K562 (cell line): ENCODE results near the gene PHKG2. TPM values are rescaled to one million over a fixed set of nuclear protein-coding genes. Genes with fewer than 3 reads are reported as not detected.

Experiments used
- CC2D1A ChIP-seq: fragments of 450-650 bp; IDR thresholded peaks from 2 replicates; pipeline ENCODE4 v1.6.1; 2017; ENCODE audit warnings: mild to moderate bottlenecking
- DIDO1 ChIP-seq: fragments of 450-650 bp; IDR thresholded peaks from 2 replicates; pipeline ENCODE4 v1.6.1; 2016; ENCODE audit warnings: low read depth, missing biosample characterization, missing genetic modification characterization
- GATA2 ChIP-seq: sonication (generic); formaldehyde crosslinking; IDR thresholded peaks from 2 replicates; pipeline ENCODE4 v1.4.0; 2020; ENCODE audit warnings: mild to moderate bottlenecking, missing genetic modification reagents
- HDAC2 ChIP-seq: fragments of 450-650 bp; IDR thresholded peaks from 2 replicates; pipeline ENCODE4 v1.6.1; 2016; ENCODE audit warnings: mild to moderate bottlenecking
- HEY1 ChIP-seq: fragments of 250-450 bp; sonication (Bioruptor Pico); IDR thresholded peaks from 2 replicates; pipeline ENCODE4 v1.5.0; 2020; ENCODE audit warnings: mild to moderate bottlenecking, moderate library complexity, borderline replicate concordance
- JUND ChIP-seq, 2 experiments: IDR thresholded peaks; 2 replicates in 1 of 2; 3 replicates in 1 of 2; pipeline ENCODE4 v1.6.1; 2011; ENCODE audit warnings: borderline replicate concordance in 2 of 2, low read depth in 2 of 2, low read length in 2 of 2, improper control_type of control experiment in 1 of 2, missing biosample characterization in 1 of 2, missing genetic modification characterization in 1 of 2, missing genetic modification reagents in 1 of 2
- L3MBTL2 ChIP-seq: fragments of 450-650 bp; IDR thresholded peaks from 2 replicates; pipeline ENCODE4 v1.6.1; 2016; ENCODE audit warnings: mild to moderate bottlenecking, moderate library complexity
- MTA1 ChIP-seq: fragments of 450-650 bp; IDR thresholded peaks from 2 replicates; pipeline ENCODE4 v1.6.1; 2017; ENCODE audit warnings: borderline replicate concordance
- NFE2L1 ChIP-seq: fragments of 450-650 bp; IDR thresholded peaks from 2 replicates; pipeline ENCODE4 v1.6.1; 2016; ENCODE audit warnings: missing genetic modification characterization, low read depth, mild to moderate bottlenecking, missing compliant biosample characterization, moderate library complexity, borderline replicate concordance
- PHF8 ChIP-seq: fragments of 200-600 bp; sonication (generic); IDR thresholded peaks from 2 replicates; pipeline ENCODE4 v1.6.1; 2012; ENCODE audit warnings: mixed run types, mild to moderate bottlenecking, inconsistent platforms, low read length, moderate library complexity, borderline replicate concordance
- RB1 ChIP-seq: fragments of 450-650 bp; IDR thresholded peaks from 2 replicates; pipeline ENCODE4 v1.6.1; 2017; ENCODE audit warnings: low read depth, mild to moderate bottlenecking
- SIN3A ChIP-seq, 2 experiments: fragments of 150-350 bp in 1 of 2; IDR thresholded peaks; 2 replicates each; pipeline ENCODE4 v1.6.1; 2011 to 2016; ENCODE audit warnings: borderline replicate concordance in 2 of 2, low read depth in 2 of 2, low read length in 2 of 2, mild to moderate bottlenecking in 2 of 2, moderate library complexity in 2 of 2; ENCODE audit not compliant: control insufficient read depth in 1 of 2
- SMARCE1 ChIP-seq: fragments of 450-650 bp; IDR thresholded peaks from 2 replicates; pipeline ENCODE4 v1.7.1; 2016; ENCODE audit warnings: mild to moderate bottlenecking
- SP1 ChIP-seq: sonication (generic); formaldehyde crosslinking; IDR thresholded peaks from 2 replicates; pipeline ENCODE4 v1.8.1; 2022; ENCODE audit warnings: mild to moderate bottlenecking, missing genetic modification reagents
- SUPT5H ChIP-seq: fragments of 450-650 bp; IDR thresholded peaks from 2 replicates; pipeline ENCODE4 v1.6.1; 2016
- TAL1 ChIP-seq: fragments of 450-650 bp; IDR thresholded peaks from 2 replicates; pipeline ENCODE4 v1.6.1; 2016; ENCODE audit warnings: mild to moderate bottlenecking
- UBTF ChIP-seq, 2 experiments: IDR thresholded peaks; 2 replicates each; pipeline ENCODE4 v1.6.1; 2012; ENCODE audit warnings: improper control_type of control experiment in 2 of 2, low read depth in 2 of 2, low read length in 2 of 2, borderline replicate concordance in 1 of 2
- ZFX ChIP-seq: sonication (generic); formaldehyde crosslinking; IDR thresholded peaks from 2 replicates; pipeline ENCODE4 v1.8.0; 2022; ENCODE audit warnings: mild to moderate bottlenecking, missing genetic modification reagents, moderate library complexity
- ZNF583 ChIP-seq: fragments of 250-450 bp; sonication (Bioruptor Pico); IDR thresholded peaks from 2 replicates; pipeline ENCODE4 v1.4.0; 2020
- polyA plus RNA-seq, 8 experiments: library from polyadenylated mRNA; depleted of rRNA in 4 of 8; stranded (reverse) in 5 of 8; unstranded in 3 of 8; fragments of >200 nt; fragmentation: Nextera tagmentation in 2 of 8; fragmentation: Illumina TruSeq in 1 of 8; extraction: Ambion mirVana in 2 of 8; extraction: Trizol in 1 of 8; gene quantifications; 2 replicates each; pipeline versions ENCODE4 v1.2.1 to v1.2.3, GENCODE V29; 2011 to 2014; ENCODE audit warnings: inconsistent platforms in 1 of 8, missing spikeins in 1 of 8
- total RNA-seq, 7 experiments: library from RNA; depleted of rRNA in 6 of 7; stranded (reverse); fragments of >200 nt in 6 of 7; fragmentation: Illumina TruSeq in 2 of 7; extraction: Trizol in 2 of 7; gene quantifications; 2 replicates each; pipeline versions ENCODE4 v1.2.1 to v1.2.3, GENCODE V29; 2011 to 2021; ENCODE audit warnings: low replicate concordance in 1 of 7
- TF ChIP-seq, protein P1 (sequence below): fragments of 450-650 bp; IDR thresholded peaks from 2 replicates; pipeline ENCODE4 v1.7.1; 2018; ENCODE audit warnings: mild to moderate bottlenecking, low read depth; ENCODE audit not compliant: partially characterized antibody
- TF ChIP-seq, protein P2 (sequence below): fragments of 450-650 bp; IDR thresholded peaks from 2 replicates; pipeline ENCODE4 v1.6.1; 2016; ENCODE audit warnings: antibody characterized with exemption

PHKG2 gene
- total and polyA plus RNA-seq, 9 of the 15 experiments (the other 6 are each of a cell fraction or from before 2014, with no cell fraction given): 5.8 to 54.2 (median 30.7) TPM

- TF ChIP-seq NFE2L1 (tag) (no peak), MTA1 (peak; percentile 28; the same call in 1 of the 2 replicates), JUND (IDR thresholded peaks at IDR 0.05; ENCODE audit: borderline replicate concordance, low read depth, low read length) (peak; percentile 29; the same call in 1 of the 2 replicates), JUND (tag; IDR thresholded peaks at IDR 0.05; ENCODE audit: borderline replicate concordance, low read depth, low read length) (no peak; the same call in 2 of the 3 replicates), GATA2 (no peak), SIN3A (IDR thresholded peaks at IDR 0.05; ENCODE audit: borderline replicate concordance in 2 of 2, control insufficient read depth in 1 of 2, low read depth in 2 of 2, low read length in 2 of 2) (peak in 1 of 2 experiments; percentile 56; a peak in 1 of 4 replicates), ZNF583 (CRISPR knock-in tag) (peak; percentile 21; the same call in 1 of the 2 replicates), SP1 (CRISPR knock-in tag) (peak; percentile 65), L3MBTL2 (peak; percentile 39), HEY1 (CRISPR knock-in tag) (no peak), SUPT5H (peak; percentile 52; the same call in 1 of the 2 replicates), DIDO1 (tag) (peak; percentile 62; the same call in 1 of the 2 replicates), SMARCE1 (0 out of 2 replicates have a peak, but pooled peaks have one; percentile 25), TAL1 (no peak), HDAC2 (peak; percentile 85; the same call in 1 of the 2 replicates), UBTF (IDR thresholded peaks at IDR 0.05; ENCODE audit: borderline replicate concordance in 1 of 2, low read depth in 2 of 2, low read length in 2 of 2) (0 out of 4 replicates have a peak, but pooled peaks of 1 of the 2 experiments have one; percentile 9), PHF8 (peak; percentile 61; the same call in 1 of the 2 replicates), ZFX (peak; percentile 56), CC2D1A (0 out of 2 replicates have a peak, but pooled peaks have one; percentile 36), RB1 (peak; percentile 41; the same call in 1 of the 2 replicates)
- TF ChIP-seq, protein P1, sequence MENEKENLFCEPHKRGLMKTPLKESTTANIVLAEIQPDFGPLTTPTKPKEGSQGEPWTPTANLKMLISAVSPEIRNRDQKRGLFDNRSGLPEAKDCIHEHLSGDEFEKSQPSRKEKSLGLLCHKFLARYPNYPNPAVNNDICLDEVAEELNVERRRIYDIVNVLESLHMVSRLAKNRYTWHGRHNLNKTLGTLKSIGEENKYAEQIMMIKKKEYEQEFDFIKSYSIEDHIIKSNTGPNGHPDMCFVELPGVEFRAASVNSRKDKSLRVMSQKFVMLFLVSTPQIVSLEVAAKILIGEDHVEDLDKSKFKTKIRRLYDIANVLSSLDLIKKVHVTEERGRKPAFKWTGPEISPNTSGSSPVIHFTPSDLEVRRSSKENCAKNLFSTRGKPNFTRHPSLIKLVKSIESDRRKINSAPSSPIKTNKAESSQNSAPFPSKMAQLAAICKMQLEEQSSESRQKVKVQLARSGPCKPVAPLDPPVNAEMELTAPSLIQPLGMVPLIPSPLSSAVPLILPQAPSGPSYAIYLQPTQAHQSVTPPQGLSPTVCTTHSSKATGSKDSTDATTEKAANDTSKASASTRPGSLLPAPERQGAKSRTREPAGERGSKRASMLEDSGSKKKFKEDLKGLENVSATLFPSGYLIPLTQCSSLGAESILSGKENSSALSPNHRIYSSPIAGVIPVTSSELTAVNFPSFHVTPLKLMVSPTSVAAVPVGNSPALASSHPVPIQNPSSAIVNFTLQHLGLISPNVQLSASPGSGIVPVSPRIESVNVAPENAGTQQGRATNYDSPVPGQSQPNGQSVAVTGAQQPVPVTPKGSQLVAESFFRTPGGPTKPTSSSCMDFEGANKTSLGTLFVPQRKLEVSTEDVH: peak; percentile 68
- TF ChIP-seq, protein P2, sequence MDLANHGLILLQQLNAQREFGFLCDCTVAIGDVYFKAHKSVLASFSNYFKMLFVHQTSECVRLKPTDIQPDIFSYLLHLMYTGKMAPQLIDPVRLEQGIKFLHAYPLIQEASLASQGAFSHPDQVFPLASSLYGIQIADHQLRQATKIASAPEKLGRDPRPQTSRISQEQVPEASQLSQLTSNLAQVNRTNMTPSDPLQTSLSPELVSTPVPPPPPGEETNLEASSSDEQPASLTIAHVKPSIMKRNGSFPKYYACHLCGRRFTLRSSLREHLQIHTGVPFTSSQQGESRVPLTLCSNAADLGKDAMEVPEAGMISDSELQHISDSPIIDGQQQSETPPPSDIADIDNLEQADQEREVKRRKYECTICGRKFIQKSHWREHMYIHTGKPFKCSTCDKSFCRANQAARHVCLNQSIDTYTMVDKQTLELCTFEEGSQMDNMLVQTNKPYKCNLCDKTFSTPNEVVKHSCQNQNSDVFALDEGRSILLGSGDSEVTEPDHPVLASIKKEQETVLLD: peak; percentile 62; the same call in 1 of the 2 replicates
Observed at GRCh38 chr16:30786936-30787612, 38.8 kb downstream of the PHKG2 start, which contains the start of gene ZNF629 (continued).
